WERI-Rb-1 (cell line): ENCODE measurements around the gene CABS1.

Source experiments
- DNase-seq: peaks from one replicate; pipeline ENCODE4 v3.0.0-alpha.2; 2020
- H3K27ac ChIP-seq: fragments of 250-450 bp; sonication (Bioruptor Pico); 2 replicates; pipeline ENCODE4 v1.5.1; 2020; ENCODE audit warnings: mild to moderate bottlenecking, moderate library complexity
- H3K27me3 ChIP-seq: fragments of 250-450 bp; sonication (Bioruptor Pico); 2 replicates; pipeline ENCODE4 v1.5.1; 2021; ENCODE audit warnings: mild to moderate bottlenecking, low read depth, moderate library complexity; ENCODE audit not compliant: insufficient read depth, severe bottlenecking
- H3K36me3 ChIP-seq: fragments of 250-450 bp; sonication (Bioruptor Pico); 2 replicates; pipeline ENCODE4 v1.5.1; 2020; ENCODE audit warnings: mild to moderate bottlenecking, moderate library complexity
- H3K4me3 ChIP-seq: 2 replicates; pipeline ENCODE4 v1.5.1; 2011; ENCODE audit warnings: low read depth, mild to moderate bottlenecking, control low read depth, low read length
- H3K9me3 ChIP-seq: fragments of 250-450 bp; sonication (Bioruptor Pico); 2 replicates; pipeline ENCODE4 v1.5.1; 2021; ENCODE audit warnings: mild to moderate bottlenecking, moderate library complexity; ENCODE audit not compliant: severe bottlenecking
- CTCF ChIP-seq: IDR thresholded peaks from 2 replicates; pipeline ENCODE4 v1.5.1; 2011; ENCODE audit warnings: low read depth, mild to moderate bottlenecking, control low read depth, inconsistent platforms, low read length

The CABS1 gene

GRCh38 chr4:70334681-70335080 lies at the start of gene CABS1:
Gene CABS1, plus strand, starts transcription at chr4:70334981. Its CDS starts 59 bp downstream, at chr4:70335040.
- Histone ChIP-seq H3K27ac (no peak within 1 kb of the TSS), H3K4me3 (no peak within 1 kb of the TSS), H3K36me3 (no peaks in the 10 kb centered on the region), H3K9me3 (no peaks in the 10 kb centered on the region), H3K27me3 (no peaks in the 10 kb centered on the region)
- DNase-seq = no peak
- no peak for TF ChIP-seq CTCF

GRCh38 chr4:70288651-70289050 lies 46.1 kb upstream of the CABS1 start:
- no peak for DNase-seq
- no peak overlapping the region for H3K27ac ChIP-seq
- no peak for TF ChIP-seq CTCF
- no peaks in the 10 kb centered on the region for H3K9me3 ChIP-seq
- H3K36me3 ChIP-seq = no peaks in the 10 kb centered on the region
- H3K27me3 ChIP-seq = no peaks in the 10 kb centered on the region
- H3K4me3 ChIP-seq = no peak overlapping the region

GRCh38 chr4:70291341-70291740 lies 43.4 kb upstream of the CABS1 start:
- Histone ChIP-seq H3K36me3 (no peaks in the 10 kb centered on the region), H3K27ac (no peak overlapping the region), H3K9me3 (no peaks in the 10 kb centered on the region), H3K27me3 (no peaks in the 10 kb centered on the region), H3K4me3 (no peak overlapping the region)
- no peak for TF ChIP-seq CTCF
- no peak for DNase-seq

GRCh38 chr4:70297576-70297975 lies 37.2 kb upstream of the CABS1 start:
- Histone ChIP-seq H3K4me3 (no peak overlapping the region), H3K36me3 (no peaks in the 10 kb centered on the region), H3K27ac (no peak overlapping the region), H3K27me3 (no peaks in the 10 kb centered on the region), H3K9me3 (no peaks in the 10 kb centered on the region)
- no peak for DNase-seq
- no peak for TF ChIP-seq CTCF

GRCh38 chr4:70298051-70298450 lies 36.7 kb upstream of the CABS1 start:
- no peak overlapping the region for H3K27ac ChIP-seq
- H3K27me3 ChIP-seq = no peaks in the 10 kb centered on the region
- H3K36me3 ChIP-seq = no peaks in the 10 kb centered on the region
- no peaks in the 10 kb centered on the region for H3K9me3 ChIP-seq
- DNase-seq = no peak
- no peak overlapping the region for H3K4me3 ChIP-seq
- no peak for TF ChIP-seq CTCF

GRCh38 chr4:70299643-70300042 lies 35.1 kb upstream of the CABS1 start:
- no peaks in the 10 kb centered on the region for H3K27me3 ChIP-seq
- H3K27ac ChIP-seq = no peak overlapping the region
- TF ChIP-seq CTCF = no peak
- no peak overlapping the region for H3K4me3 ChIP-seq
- H3K9me3 ChIP-seq = no peaks in the 10 kb centered on the region
- no peaks in the 10 kb centered on the region for H3K36me3 ChIP-seq
- DNase-seq = no peak
